Astrocyte of the spinal cord (primary cell): Measurements from ENCODE around the gene KCNH3.

ENCODE experiments used
- DNase-seq: peaks from one replicate; pipeline ENCODE4 v3.0.0; 2011; ENCODE audit warnings: low read depth, low spot score
- H3K4me3 ChIP-seq: 2 replicates; pipeline ENCODE4 v1.5.1; 2011; ENCODE audit warnings: low read depth, mild to moderate bottlenecking, low read length, moderate library complexity
- in situ Hi-C: cut with HindIII; loops from 2 replicates; pipeline ENCODE4 v1.10.0; 2017; ENCODE audit warnings: low sequenced_read_pairs
- TF ChIP-seq, protein P1 (sequence below): IDR thresholded peaks from 2 replicates; pipeline ENCODE4 v1.5.1; 2012; ENCODE audit warnings: low read depth, mild to moderate bottlenecking, low read length, inconsistent platforms

KCNH3 gene

DNA sequence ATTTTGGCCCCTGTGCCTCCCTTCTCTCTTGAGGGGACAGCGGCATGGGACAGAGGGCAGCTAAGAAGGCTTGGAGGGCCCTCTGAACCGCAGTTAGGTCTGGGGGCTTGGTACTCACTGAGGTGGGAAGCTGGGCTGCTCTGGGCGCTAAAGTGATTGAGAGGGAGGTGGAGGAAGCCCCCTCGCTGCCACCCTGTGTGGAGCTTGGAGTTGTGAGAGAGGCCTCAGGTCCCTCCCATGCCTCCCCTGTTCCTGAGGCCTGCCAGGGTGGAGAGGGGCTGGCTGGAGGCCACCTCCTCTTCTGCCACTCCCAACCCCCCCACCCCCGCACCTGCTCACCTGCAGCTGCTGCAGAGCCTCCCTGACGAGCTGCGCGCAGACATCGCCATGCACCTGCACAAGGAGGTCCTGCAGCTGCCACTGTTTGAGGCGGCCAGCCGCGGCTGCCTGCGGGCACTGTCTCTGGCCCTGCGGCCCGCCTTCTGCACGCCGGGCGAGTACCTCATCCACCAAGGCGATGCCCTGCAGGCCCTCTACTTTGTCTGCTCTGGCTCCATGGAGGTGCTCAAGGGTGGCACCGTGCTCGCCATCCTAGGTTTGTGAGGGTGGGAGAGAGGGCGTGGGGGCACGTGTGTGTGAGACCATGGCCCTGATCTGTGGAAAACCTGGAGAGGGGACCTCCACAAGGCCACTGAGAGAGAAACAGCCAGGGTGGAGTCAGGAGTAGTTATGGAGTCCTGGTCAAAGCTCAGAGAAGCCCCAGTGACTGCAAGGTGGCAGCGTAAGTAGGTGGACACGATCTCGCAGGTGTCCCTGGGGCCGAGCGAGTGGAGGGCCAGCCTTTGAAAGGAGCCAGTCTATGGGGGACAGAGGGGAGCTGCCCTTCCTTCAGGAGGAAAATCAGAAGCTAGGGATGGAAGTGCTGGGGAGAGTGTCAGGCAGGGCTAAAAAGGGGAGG lies 11.2 kb downstream of the KCNH3 start:
- no peak overlapping the region for H3K4me3 ChIP-seq
- TF ChIP-seq, protein P1, sequence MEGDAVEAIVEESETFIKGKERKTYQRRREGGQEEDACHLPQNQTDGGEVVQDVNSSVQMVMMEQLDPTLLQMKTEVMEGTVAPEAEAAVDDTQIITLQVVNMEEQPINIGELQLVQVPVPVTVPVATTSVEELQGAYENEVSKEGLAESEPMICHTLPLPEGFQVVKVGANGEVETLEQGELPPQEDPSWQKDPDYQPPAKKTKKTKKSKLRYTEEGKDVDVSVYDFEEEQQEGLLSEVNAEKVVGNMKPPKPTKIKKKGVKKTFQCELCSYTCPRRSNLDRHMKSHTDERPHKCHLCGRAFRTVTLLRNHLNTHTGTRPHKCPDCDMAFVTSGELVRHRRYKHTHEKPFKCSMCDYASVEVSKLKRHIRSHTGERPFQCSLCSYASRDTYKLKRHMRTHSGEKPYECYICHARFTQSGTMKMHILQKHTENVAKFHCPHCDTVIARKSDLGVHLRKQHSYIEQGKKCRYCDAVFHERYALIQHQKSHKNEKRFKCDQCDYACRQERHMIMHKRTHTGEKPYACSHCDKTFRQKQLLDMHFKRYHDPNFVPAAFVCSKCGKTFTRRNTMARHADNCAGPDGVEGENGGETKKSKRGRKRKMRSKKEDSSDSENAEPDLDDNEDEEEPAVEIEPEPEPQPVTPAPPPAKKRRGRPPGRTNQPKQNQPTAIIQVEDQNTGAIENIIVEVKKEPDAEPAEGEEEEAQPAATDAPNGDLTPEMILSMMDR = no peak
- DNase-seq = no peak
- in situ Hi-C loops = no loop called here

DNA sequence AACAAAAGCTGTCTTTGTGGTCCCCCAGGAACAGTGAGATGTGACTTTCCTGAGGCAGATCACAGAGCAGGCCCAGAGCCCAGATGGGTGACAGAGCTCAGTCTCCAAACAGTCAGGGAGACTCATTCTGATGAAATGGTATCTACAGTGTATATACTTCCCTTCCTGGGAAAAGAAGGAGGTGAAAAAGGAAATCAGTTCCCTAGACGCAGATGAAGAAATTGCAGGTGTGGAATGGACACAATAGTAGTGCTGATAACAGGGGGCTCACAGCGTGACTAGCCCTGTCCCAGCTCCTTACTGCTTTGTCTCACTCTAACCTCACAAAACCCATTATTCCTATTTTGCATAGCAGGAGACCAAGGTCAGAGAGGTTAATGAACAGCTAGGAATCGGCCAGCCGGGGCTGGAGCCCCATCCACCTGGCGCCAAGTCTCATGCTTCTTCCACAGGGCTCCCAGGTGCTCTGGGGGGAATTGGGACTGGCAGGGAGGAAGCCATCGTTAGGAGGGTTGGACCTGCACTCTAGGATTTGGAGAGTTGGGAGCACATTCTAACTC lies 11.9 kb downstream of the KCNH3 start:
- in situ Hi-C loops = no loop called here
- H3K4me3 ChIP-seq = no peak overlapping the region
- DNase-seq = no peak
- TF ChIP-seq, protein P1 = no peak

DNA sequence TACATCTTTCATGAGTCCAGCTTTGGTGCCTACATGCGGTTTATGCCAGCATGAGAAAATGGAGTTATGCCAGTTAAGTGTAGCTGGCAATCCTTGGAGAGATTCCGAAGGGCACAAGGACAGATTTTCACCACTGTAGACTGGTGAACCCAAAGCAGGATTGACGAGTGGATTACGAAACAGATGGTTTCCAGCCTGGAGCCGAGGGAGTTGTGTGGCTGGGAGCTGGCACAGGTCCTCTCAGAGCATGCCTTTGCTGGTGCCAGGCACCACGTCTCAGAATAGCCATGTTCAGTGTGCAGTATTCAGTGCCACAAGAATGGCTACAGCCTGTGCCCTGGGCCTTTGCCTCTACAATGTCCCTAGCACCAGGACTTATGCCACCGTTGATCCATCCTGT lies 13.2 kb downstream of the KCNH3 start:
- no peak overlapping the region for H3K4me3 ChIP-seq
- TF ChIP-seq, protein P1 = no peak
- in situ Hi-C loops = no loop called here
- DNase-seq = no peak

DNA sequence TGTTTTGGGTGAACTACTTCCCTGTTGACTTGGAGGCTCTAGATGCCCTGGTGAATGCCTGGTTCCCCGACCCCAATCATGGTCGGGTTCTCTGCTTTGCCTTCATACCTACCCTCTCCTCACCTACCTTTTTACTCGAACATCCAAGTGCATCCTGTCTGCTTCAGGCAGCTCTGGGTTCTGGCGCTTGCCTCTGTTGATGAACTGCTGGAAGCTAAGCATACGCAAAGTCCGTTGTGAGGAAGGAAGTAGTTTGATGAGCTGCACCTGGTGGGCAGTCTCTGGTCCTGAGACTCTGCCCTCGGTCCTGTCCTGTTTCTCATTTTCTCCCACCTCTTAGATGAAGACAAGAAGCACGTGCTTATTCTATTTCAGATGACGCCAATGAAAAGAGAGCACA lies 13.6 kb downstream of the KCNH3 start:
- TF ChIP-seq, protein P1 = no peak
- no peak overlapping the region for H3K4me3 ChIP-seq
- in situ Hi-C loops = no loop called here
- DNase-seq = no peak

DNA sequence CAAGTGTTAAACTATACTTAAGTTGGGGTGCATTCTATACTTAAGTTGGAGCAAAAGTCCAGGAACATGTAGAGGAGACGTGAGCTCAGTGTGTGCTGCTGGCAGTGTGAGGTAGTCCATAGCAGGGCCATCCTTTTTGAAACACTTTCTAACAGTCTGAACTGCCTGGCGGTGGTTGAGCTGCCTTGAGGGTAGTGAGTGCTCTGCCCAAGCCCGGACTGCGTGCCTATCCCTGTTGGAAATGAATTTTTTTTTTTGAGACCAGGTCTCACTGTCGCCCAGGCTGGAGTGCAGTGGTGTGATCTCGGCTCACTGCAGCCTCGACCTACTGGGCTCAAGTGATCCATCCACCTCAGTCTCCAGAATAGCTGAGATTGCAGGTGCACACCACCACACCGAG lies 14.1 kb downstream of the KCNH3 start:
- TF ChIP-seq, protein P1 = no peak
- DNase-seq = no peak
- no peak overlapping the region for H3K4me3 ChIP-seq
- in situ Hi-C loops = no loop called here

DNA sequence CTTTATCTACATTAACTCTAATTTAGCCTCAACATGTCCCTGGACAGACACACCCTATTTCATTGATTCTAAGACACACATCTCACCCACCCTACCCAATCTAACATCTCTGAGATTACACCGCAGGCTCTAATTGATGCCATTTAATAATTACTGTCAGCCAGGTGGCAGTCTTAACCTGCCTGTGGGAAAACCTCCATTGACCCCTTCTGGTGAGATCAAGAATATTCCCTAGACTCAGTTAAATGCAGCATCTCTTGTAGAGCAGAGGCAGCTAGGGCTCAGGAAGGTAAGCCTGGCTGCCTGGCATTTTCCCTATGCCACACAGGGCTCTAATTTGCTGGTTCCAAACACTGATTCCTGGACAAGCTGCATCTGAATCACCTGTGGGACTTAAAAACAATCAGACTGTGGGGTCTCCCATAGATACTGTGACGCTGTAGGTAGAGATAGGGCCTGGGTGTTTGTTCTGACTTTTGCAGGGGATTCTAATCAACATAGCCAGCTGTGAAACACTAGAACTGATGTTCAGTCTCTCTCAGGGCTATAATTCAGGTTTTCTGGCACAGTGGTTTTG lies 14.8 kb downstream of the KCNH3 start:
- TF ChIP-seq, protein P1 = no peak
- in situ Hi-C loops = no loop called here
- DNase-seq = peak; percentile 17
- no peak overlapping the region for H3K4me3 ChIP-seq
